K562 (cell line): ENCODE results near the gene PSMB2. TPM values are rescaled to one million over a fixed set of nuclear protein-coding genes. Genes with fewer than 3 reads are reported as not detected.

Source experiments
- CTBP1 ChIP-seq: fragments of 450-650 bp; IDR thresholded peaks from 2 replicates; pipeline ENCODE4 v1.6.1; 2016; ENCODE audit warnings: borderline replicate concordance
- FOXK1 ChIP-seq: sonication (generic); formaldehyde crosslinking; IDR thresholded peaks from 2 replicates; pipeline ENCODE4 v1.8.0; 2022; ENCODE audit warnings: missing genetic modification reagents, mild to moderate bottlenecking, borderline replicate concordance
- FOXO4 ChIP-seq: fragments of 450-650 bp; formaldehyde crosslinking; IDR thresholded peaks from 2 replicates; pipeline ENCODE4 v1.4.0; 2020; ENCODE audit warnings: mild to moderate bottlenecking, moderate library complexity
- GTF2F1 ChIP-seq: IDR thresholded peaks from 2 replicates; pipeline ENCODE4 v1.6.1; 2011; ENCODE audit warnings: low read depth, low read length, improper control_type of control experiment
- MXI1 ChIP-seq: IDR thresholded peaks from 2 replicates; pipeline ENCODE4 v1.6.1; 2011; ENCODE audit warnings: low read depth, mild to moderate bottlenecking, improper control_type of control experiment, low read length
- POLR2AphosphoS5 ChIP-seq: IDR thresholded peaks from 2 replicates; pipeline ENCODE4 v1.6.1; 2011; ENCODE audit warnings: mild to moderate bottlenecking, low read depth, low read length, moderate library complexity; ENCODE audit not compliant: control insufficient read depth, insufficient read depth
- REST ChIP-seq, 2 experiments: fragments of 450-650 bp; formaldehyde crosslinking in 1 of 2; IDR thresholded peaks; 2 replicates each; pipeline versions ENCODE4 v1.4.0 to v1.6.1; 2014 to 2020; ENCODE audit warnings: mild to moderate bottlenecking in 2 of 2, borderline replicate concordance in 1 of 2, low read depth in 1 of 2
- RFX7 ChIP-seq: fragments of 250-450 bp; sonication (Bioruptor Pico); IDR thresholded peaks from 2 replicates; pipeline ENCODE4 v1.5.1; 2021; ENCODE audit warnings: mild to moderate bottlenecking
- TBP ChIP-seq: optimal IDR thresholded peaks from 2 replicates; pipeline ENCODE3; 2011; ENCODE audit warnings: low read depth, low read length, improper control_type of control experiment
- TCF7L2 ChIP-seq: fragments of 150-350 bp; IDR thresholded peaks from 2 replicates; pipeline ENCODE4 v1.6.1; 2016; ENCODE audit warnings: low read depth, mild to moderate bottlenecking, low read length, moderate library complexity
- TOE1 ChIP-seq, 2 experiments: fragments of 450-650 bp in 1 of 2; sonication (generic) in 1 of 2; formaldehyde crosslinking in 1 of 2; IDR thresholded peaks; 2 replicates each; pipeline versions ENCODE4 v1.7.1 to v1.8.0; 2016 to 2022; ENCODE audit warnings: borderline replicate concordance in 2 of 2, mild to moderate bottlenecking in 2 of 2, antibody characterized with exemption in 1 of 2, inconsistent platforms in 1 of 2, low read depth in 1 of 2, missing genetic modification reagents in 1 of 2, moderate library complexity in 1 of 2
- ZNF184 ChIP-seq: sonication (generic); formaldehyde crosslinking; IDR thresholded peaks from 2 replicates; pipeline ENCODE4 v1.5.0; 2020; ENCODE audit warnings: missing genetic modification reagents
- polyA plus RNA-seq, 8 experiments: library from polyadenylated mRNA; depleted of rRNA in 4 of 8; stranded (reverse) in 5 of 8; unstranded in 3 of 8; fragments of >200 nt; fragmentation: Nextera tagmentation in 2 of 8; fragmentation: Illumina TruSeq in 1 of 8; extraction: Ambion mirVana in 2 of 8; extraction: Trizol in 1 of 8; gene quantifications; 2 replicates each; pipeline versions ENCODE4 v1.2.1 to v1.2.3, GENCODE V29; 2011 to 2014; ENCODE audit warnings: inconsistent platforms in 1 of 8, missing spikeins in 1 of 8
- total RNA-seq, 7 experiments: library from RNA; depleted of rRNA in 6 of 7; stranded (reverse); fragments of >200 nt in 6 of 7; fragmentation: Illumina TruSeq in 2 of 7; extraction: Trizol in 2 of 7; gene quantifications; 2 replicates each; pipeline versions ENCODE4 v1.2.1 to v1.2.3, GENCODE V29; 2011 to 2021; ENCODE audit warnings: low replicate concordance in 1 of 7
- TF ChIP-seq, protein P1 (sequence below): IDR thresholded peaks from 2 replicates; pipeline ENCODE4 v1.6.1; 2011; ENCODE audit warnings: borderline replicate concordance, low read depth, mild to moderate bottlenecking, moderate library complexity, low read length; ENCODE audit not compliant: insufficient read depth, poor library complexity, severe bottlenecking
- TF ChIP-seq, protein P2 (sequence below): sonication (generic); formaldehyde crosslinking; IDR thresholded peaks from 2 replicates; pipeline ENCODE4 v1.8.0; 2022; ENCODE audit warnings: missing genetic modification reagents, mild to moderate bottlenecking, borderline replicate concordance

Gene PSMB2
- total and polyA plus RNA-seq, 9 of the 15 experiments (the other 6 are each of a cell fraction or from before 2014, with no cell fraction given): 71.7 to 543 (median 165) TPM

GRCh38 chr1:35557118-35557610 is 84.2 kb downstream of the PSMB2 start, which contains the start of gene KIAA0319L (continued):
- TF ChIP-seq, protein P1, sequence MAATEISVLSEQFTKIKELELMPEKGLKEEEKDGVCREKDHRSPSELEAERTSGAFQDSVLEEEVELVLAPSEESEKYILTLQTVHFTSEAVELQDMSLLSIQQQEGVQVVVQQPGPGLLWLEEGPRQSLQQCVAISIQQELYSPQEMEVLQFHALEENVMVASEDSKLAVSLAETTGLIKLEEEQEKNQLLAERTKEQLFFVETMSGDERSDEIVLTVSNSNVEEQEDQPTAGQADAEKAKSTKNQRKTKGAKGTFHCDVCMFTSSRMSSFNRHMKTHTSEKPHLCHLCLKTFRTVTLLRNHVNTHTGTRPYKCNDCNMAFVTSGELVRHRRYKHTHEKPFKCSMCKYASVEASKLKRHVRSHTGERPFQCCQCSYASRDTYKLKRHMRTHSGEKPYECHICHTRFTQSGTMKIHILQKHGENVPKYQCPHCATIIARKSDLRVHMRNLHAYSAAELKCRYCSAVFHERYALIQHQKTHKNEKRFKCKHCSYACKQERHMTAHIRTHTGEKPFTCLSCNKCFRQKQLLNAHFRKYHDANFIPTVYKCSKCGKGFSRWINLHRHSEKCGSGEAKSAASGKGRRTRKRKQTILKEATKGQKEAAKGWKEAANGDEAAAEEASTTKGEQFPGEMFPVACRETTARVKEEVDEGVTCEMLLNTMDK: peak; percentile 12
- TF ChIP-seq FOXO4 (CRISPR knock-in tag) (no peak), GTF2F1 (no peak), TOE1 (IDR thresholded peaks at IDR 0.05; ENCODE audit: borderline replicate concordance) (0 out of 2 replicates have a peak, but pooled peaks have one; percentile 34), TOE1 (CRISPR knock-in tag; IDR thresholded peaks at IDR 0.05; ENCODE audit: borderline replicate concordance, low read depth) (no peak), RFX7 (CRISPR knock-in tag) (no peak), REST (IDR thresholded peaks at IDR 0.05; ENCODE audit: borderline replicate concordance) (peak; percentile 96), REST (CRISPR knock-in tag; IDR thresholded peaks at IDR 0.05; ENCODE audit: low read depth) (peak; percentile 94), FOXK1 (CRISPR knock-in tag) (no peak), CTBP1 (peak; percentile 84), POLR2AphosphoS5 (peak; percentile 60), MXI1 (no peak), TCF7L2 (no peak), ZNF184 (CRISPR knock-in tag) (no peak), TBP (no peak)
- TF ChIP-seq, protein P2, sequence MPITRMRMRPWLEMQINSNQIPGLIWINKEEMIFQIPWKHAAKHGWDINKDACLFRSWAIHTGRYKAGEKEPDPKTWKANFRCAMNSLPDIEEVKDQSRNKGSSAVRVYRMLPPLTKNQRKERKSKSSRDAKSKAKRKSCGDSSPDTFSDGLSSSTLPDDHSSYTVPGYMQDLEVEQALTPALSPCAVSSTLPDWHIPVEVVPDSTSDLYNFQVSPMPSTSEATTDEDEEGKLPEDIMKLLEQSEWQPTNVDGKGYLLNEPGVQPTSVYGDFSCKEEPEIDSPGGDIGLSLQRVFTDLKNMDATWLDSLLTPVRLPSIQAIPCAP (CRISPR knock-in tag): no peak
